WERI-Rb-1 (cell line): ENCODE results near the gene AP1M1.

Experiments used
- DNase-seq: peaks from one replicate; pipeline ENCODE4 v3.0.0-alpha.2; 2020
- H3K27ac ChIP-seq: fragments of 250-450 bp; sonication (Bioruptor Pico); 2 replicates; pipeline ENCODE4 v1.5.1; 2020; ENCODE audit warnings: mild to moderate bottlenecking, moderate library complexity
- H3K27me3 ChIP-seq: fragments of 250-450 bp; sonication (Bioruptor Pico); 2 replicates; pipeline ENCODE4 v1.5.1; 2021; ENCODE audit warnings: mild to moderate bottlenecking, low read depth, moderate library complexity; ENCODE audit not compliant: insufficient read depth, severe bottlenecking
- H3K36me3 ChIP-seq: fragments of 250-450 bp; sonication (Bioruptor Pico); 2 replicates; pipeline ENCODE4 v1.5.1; 2020; ENCODE audit warnings: mild to moderate bottlenecking, moderate library complexity
- H3K4me3 ChIP-seq: 2 replicates; pipeline ENCODE4 v1.5.1; 2011; ENCODE audit warnings: low read depth, mild to moderate bottlenecking, control low read depth, low read length
- H3K9me3 ChIP-seq: fragments of 250-450 bp; sonication (Bioruptor Pico); 2 replicates; pipeline ENCODE4 v1.5.1; 2021; ENCODE audit warnings: mild to moderate bottlenecking, moderate library complexity; ENCODE audit not compliant: severe bottlenecking
- CTCF ChIP-seq: IDR thresholded peaks from 2 replicates; pipeline ENCODE4 v1.5.1; 2011; ENCODE audit warnings: low read depth, mild to moderate bottlenecking, control low read depth, inconsistent platforms, low read length

The AP1M1 gene

GRCh38 chr19:16266586-16266942 lies 68.9 kb downstream of the AP1M1 start:
- H3K9me3 ChIP-seq = no peaks in the 10 kb centered on the region
- no peaks in the 10 kb centered on the region for H3K27me3 ChIP-seq
- no peak for DNase-seq
- no peak for TF ChIP-seq CTCF
- no peaks in the 10 kb centered on the region for H3K36me3 ChIP-seq
- H3K27ac ChIP-seq = no peak overlapping the region
- H3K4me3 ChIP-seq = no peak overlapping the region

GRCh38 chr19:16268676-16269319 lies 71.1 kb downstream of the AP1M1 start:
- TF ChIP-seq CTCF = no peak
- DNase-seq = no peak
- no peaks in the 10 kb centered on the region for H3K27me3 ChIP-seq
- no peaks in the 10 kb centered on the region for H3K36me3 ChIP-seq
- H3K4me3 ChIP-seq = no peak overlapping the region
- no peaks in the 10 kb centered on the region for H3K9me3 ChIP-seq
- H3K27ac ChIP-seq = no peak overlapping the region

GRCh38 chr19:16272945-16273344 lies 75.2 kb downstream of the AP1M1 start:
- Histone ChIP-seq H3K27me3 (no peaks in the 10 kb centered on the region), H3K4me3 (no peak overlapping the region), H3K36me3 (no peaks in the 10 kb centered on the region), H3K9me3 (no peaks in the 10 kb centered on the region), H3K27ac (no peak overlapping the region)
- no peak for TF ChIP-seq CTCF
- no peak for DNase-seq

GRCh38 chr19:16274447-16274846 lies 76.7 kb downstream of the AP1M1 start:
- Histone ChIP-seq H3K36me3 (no peaks in the 10 kb centered on the region), H3K27me3 (no peaks in the 10 kb centered on the region), H3K9me3 (no peaks in the 10 kb centered on the region), H3K27ac (no peak overlapping the region), H3K4me3 (no peak overlapping the region)
- no peak for DNase-seq
- no peak for TF ChIP-seq CTCF

- TF ChIP-seq CTCF = no peak
- no peak for DNase-seq
- no peak overlapping the region for H3K27ac ChIP-seq
- no peak overlapping the region for H3K4me3 ChIP-seq
- H3K9me3 ChIP-seq = no peaks in the 10 kb centered on the region
- no peaks in the 10 kb centered on the region for H3K27me3 ChIP-seq
- no peaks in the 10 kb centered on the region for H3K36me3 ChIP-seq
Observed at GRCh38 chr19:16280306-16280705, 82.6 kb downstream of the AP1M1 start.

GRCh38 chr19:16281743-16282142 lies 84.0 kb downstream of the AP1M1 start:
- no peak overlapping the region for H3K4me3 ChIP-seq

More at GRCh38 chr19:16281743-16282142, 84.0 kb downstream of the AP1M1 start:
- Histone ChIP-seq H3K9me3 (no peaks in the 10 kb centered on the region), H3K36me3 (no peaks in the 10 kb centered on the region), H3K27ac (no peak overlapping the region), H3K27me3 (no peaks in the 10 kb centered on the region)
- TF ChIP-seq CTCF = no peak
- DNase-seq = no peak
